AG08396 (cell line): ENCODE data around the gene PDZK1IP1.
"Not testable (repeated sequence)": the region's sequence is repeated elsewhere in the genome, so short reads cannot be mapped to it uniquely, and the experiment has no call there.

ENCODE experiments used
- DNase-seq: peaks from one replicate; pipeline ENCODE4 v3.0.0; 2012; ENCODE audit warnings: low spot score, mixed read lengths

PDZK1IP1 gene

DNA sequence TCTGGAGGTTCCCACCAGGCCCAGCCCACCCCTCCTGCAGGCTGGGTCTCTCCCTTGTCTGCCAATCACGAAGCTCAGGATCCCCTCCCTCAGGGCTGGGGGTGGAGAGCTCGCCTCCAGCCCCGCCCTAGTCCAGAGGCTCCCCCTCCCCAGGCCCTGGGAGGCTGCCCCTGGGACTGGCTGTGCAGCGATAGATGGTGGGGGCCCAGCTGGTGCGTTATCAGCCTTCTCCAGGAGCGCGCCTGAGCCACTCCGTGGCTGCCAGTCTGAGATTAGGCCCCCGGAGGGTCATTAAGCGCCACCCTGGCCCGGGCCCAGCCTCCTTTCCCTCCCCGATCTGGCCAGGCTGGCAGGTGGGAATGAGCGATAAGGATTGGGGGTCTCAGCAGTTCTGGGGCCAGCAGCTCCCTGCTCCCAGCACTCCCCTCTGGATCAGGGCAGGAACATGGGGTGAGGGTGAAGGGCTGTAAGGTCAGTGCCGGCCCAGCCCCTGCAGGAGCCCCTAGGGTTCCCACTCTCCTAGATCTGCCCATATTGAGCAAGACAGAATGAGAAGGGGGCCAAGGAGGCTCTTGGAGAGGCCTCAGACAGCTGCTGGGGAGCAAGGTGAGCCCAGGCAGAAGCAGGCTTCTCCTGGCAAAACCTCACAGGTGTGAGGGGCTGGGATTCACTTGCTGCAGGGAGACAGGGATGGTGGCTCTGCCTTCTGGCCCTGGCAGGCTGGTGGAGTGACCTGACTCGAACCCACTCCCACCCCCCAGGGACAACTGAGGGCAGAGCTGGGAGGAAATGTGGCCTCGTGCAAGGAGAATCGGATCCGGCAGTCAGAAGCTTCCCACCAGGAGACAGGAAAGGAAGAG, 8.5 kb downstream of the PDZK1IP1 start:
- no peak for DNase-seq

DNA sequence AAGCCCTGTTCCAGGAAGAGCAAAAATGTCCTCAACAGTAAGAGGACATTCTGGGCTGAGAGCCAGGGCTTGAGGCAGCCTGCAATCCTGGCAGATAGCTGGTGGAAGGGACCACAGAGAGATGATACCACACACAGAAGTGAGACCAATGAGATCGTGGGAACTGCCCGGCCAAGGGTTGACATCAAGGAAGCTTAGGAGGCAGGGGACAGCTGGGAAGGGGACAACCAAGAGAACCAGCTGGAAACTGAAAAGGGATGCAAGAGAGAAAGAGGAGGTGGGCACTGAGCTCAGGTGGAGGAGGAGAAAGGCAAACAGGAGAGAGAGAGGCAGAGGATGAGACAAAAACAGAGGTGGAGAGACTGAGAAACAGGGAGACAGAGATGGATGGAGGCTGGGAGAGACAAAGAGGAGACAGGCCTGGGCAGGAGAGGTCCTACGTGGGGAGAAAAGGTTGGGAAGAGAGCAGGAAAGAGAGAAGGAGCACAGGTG, 9.2 kb downstream of the PDZK1IP1 start:
- no peak for DNase-seq

DNA sequence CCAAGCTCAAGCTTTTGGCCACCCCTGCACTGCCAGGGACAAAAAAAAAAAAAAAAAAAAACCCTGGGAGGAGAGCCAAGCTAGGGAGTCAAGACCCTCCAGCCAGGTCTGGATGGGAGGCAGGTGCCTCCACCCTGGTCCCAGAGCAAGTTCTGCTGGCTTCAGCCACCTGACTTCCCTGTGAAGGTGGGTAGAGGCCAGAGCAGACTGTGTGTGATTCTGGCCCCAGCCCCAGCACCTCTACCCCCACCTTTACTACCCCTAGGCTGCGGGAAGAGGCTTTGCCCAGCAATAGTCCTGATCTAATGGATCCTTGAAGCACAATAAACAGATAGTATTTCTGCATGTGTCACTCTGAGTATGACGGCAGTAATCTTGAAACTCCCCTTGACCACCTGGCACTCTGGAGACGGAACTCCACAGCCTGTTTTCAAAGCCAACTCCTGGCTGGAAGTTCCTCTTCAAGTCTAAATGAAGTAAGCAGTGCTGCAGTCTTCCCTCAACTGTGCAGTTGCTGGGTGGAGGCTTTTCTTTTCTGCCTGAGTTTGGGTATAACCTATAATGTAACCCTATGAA, 9.8 kb downstream of the PDZK1IP1 start:
- no peak for DNase-seq

DNA sequence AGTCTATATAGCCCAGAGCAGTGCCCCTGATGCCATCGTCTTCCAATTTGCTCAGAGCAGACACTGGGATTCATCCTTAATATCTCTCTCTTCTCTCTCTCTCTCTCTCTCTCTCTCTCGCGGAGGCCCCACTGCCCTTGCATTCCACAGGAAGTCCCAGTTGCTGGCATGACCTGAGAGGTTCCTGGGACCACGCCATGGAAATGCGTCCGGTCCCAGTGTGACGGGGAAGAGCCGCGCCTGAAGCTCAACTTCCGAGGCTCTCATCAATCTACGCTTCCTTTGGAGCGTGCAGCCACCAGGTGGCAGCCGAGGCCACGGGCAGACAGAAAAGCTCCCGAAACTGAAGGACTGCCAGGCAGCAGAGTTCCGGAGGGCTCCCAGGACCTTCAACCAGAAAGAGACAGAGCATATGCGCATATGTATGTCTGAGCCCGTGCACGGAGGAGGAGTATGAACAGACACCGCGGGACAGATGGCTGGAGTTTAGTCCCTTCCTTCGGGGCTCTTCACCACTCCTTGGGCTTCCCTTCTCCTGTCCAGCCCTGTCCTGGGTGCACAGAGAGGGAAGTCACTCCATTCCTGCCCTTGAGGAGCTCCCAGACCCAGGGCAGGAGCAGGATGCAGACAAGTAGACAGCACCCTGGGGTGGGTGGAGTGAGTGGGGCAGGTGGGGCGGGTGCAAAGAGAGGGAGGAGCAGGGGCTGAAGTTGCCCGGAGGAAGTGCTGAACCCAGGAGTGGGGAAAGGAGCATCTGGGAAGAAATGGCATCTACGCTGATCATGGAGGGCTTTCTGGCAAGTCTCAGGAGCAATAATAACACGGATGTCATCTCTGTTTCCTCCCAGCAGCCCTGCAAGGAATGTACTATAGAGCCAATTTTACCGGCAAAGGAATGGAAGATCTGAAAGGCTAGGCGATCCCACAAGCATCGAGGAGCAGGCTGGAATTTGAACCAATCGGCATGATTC, 10.5 kb downstream of the PDZK1IP1 start:
- DNase-seq, result peak; percentile 90

DNA sequence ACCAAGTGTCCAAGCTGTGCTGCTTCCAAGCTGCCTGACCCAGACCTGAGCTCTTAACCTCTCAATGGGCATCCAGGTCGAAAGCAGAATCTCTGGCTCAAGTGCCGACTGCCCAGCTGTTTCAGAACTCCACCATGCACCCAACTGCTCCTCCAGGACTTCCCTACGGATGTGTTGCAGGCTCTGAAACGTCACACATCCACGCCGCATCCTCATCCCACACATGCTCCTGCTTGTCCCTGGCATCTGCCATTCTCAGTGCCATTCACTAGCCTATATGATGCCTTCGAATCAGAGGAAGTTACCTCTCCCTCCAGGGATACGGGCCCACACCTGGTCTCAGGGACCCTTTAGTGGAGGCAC, 11.2 kb downstream of the PDZK1IP1 start:
- DNase-seq, result no peak

DNA sequence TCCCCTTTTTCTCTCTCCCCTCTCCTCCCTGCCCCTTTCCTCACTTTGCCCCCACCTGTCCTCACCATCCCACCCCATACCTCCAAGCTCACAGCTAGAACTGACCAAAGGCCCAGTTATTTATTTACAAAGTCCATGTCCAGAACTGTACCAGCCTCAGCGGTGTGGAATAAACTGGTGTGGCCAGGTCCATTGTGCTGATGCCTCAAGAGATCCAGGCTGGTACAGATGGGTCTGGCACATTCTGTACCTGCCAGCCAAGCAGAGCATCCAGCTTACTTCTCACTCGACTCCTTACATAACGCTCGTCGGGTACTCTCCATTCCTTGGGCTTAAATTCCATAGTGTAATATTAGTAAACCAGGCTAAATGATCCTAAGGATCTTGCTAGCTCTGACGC, 11.8 kb downstream of the PDZK1IP1 start:
- no peak for DNase-seq

DNA sequence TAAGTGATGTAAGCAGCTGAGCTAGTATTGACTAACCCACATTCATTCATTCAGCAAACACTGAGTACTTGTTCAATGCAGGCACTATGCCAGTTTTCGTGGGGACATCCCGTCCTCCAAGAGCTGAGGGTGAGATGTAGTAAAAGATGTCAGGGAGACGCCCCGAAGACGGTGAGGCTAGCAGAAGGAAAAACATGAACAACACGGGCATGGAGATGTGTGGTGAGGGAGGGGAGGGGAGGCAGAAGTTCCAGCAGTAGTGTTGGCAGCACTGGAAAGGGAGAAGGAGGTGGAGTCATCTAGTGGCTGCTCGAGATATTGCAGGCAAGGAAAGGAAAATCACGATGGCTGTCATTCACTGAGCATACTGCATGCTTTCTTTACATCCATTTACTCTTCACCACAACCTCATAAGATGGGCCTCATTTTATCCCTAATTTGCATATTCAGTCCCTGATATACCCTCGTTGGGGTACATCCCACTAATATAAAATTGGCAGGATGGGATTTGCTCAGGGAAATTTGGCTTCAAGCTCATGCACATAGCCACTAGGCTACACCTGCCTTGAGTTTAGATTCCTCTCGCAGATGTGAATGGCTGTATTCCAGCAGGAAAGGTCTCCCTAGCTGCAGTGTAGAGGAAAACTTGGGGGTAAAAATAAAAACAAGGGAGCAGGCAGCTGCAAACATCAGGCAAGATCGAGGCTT, 14.5 kb downstream of the PDZK1IP1 start:
- DNase-seq, result peak; percentile 80

DNA sequence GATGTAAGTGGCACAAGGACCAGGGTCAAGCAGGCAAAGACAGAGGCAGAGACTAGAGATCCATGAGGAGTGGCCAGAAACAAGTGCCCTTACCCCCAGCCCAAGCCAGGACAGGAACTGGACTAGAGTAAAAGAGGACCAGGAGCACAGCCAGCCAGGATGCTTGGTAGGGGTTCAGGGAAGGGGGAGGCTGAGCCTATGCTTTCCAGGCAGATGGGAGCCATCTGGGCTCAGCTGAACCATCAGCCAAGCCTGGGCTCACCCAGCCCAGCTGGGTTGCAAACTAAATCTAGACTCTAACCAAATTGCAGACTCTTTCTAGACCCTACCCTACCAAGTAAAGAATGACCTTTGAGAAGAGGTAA, 15.2 kb downstream of the PDZK1IP1 start:
- peak; percentile 3 for DNase-seq

DNA sequence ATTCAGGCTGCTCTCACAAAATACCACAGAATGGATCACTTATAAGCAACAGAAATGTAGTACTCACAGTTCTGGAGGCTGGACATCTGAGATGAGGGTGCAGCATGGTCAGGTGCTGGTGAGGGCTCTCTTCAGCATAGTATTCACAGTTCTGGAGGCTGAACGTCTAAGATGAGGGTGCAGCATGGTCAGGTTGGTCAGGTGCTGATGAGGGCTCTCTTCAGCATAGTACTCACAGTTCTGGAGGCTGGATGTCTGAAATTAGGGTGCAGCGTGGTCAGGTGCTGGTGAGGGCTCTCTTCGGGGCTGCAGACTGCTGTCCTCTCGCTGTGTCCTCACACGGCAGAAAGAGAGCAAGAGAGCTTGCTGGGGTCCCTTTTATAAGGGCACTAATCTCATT, 17.1 kb downstream of the PDZK1IP1 start:
- DNase-seq, result no peak

DNA sequence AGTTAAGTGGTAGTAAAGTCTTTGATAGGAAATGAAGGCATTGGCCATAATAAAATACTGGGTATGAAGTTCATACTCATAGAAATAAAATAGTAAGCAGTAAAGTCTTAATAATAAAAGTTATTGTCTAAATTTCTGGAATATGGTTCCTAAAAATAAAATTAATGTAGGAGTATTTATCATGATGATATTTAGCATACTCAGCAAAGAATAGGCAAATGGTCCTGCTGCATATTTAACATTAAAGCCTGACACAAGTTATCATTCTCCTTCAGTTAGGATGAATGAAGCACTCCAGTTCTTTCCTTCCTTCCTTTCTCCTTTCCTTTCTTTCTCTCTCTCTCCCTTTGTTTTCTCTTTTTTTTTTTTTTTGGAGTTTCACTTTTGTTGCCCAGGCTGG, 25.3 kb downstream of the PDZK1IP1 start:
- DNase-seq, result no peak

DNA sequence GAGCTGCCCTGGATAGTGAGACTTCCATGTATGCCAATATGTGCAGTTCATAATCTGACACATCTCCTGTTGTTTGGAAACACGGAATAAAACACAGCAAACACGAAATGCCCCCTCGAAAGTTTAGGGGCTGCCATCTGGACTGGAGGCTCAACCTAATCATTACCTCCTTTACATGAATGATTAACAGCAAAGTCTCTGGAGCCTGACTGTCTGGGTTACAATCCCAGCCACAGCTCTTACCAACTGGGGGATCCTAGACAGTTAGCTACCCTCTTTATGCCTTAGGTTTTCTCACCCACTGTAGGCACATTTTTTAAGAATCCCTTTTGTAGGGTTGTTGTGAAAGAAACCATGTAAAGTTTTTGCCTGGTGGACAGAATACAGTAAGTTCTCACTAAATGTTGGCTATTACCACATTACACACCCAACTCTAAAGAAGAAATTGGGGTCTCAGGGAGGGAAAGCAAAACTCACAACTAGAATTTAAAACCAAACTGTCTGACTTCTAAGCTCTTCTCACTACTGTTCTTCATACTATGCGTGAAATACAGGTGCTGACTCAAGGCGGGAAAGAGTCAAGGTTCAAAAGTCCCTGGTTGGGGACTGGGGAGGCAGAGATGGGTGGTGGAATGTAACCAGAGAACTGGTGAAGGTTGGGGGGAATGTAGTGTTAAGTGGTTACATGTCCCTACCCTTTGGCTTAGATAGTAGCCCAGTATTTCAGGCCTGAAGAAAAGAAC, 28.4 kb downstream of the PDZK1IP1 start:
- no peak for DNase-seq

DNA sequence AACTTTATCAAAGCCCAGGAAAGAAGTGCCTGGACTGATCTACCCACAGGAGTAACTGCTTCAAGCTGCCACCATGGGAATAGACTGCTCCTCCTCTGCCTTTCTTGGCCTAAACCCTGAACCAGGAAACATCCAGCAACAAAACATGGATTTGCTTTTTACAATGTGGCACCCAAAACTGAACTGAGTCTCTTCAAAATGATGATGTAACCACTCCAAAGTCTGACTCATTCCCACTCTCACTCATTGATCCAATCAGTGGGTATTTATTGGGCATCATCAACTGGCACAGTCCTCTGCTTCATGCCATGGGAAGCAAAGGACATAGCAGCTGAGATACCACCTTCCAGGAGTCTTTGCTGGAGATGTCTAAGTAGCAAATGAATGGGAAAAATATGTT, 29.1 kb downstream of the PDZK1IP1 start:
- no peak for DNase-seq

DNA sequence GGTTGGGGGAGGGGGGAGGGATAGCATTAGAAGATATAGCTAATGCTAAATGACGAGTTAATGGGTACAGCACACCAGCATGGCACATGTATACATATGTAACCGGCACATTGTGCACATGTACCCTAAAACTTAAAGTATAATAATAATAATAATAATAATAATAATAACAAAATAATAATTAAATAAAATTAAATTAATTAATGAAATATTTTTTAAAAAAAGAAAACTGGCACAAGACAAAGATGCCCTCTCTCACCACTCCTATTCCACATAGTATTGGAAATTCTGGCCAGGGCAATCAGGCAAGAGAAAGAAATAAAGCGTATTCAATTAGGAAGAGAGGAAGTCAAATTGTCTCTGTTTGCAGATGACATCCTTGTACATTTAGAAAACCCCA, 31.9 kb downstream of the PDZK1IP1 start:
- not testable (repeated sequence) for DNase-seq

DNA sequence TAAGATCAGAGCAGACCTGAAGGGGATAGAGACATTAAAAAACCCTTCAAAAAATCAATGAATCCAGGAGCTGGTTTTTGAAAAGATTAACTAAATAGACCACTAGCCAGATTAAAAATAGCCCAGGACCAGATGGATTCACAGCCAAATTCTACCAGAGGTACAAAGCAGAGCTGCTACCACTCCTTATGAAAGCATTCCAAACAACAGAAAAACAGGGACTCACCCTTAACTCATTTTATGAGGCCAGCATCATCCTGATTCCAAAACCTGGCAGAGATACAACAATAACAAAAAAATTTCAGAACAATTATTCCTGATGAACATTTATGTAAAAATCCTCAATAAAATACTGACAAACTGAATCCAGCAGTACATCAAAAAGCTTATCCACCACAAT, 33.4 kb downstream of the PDZK1IP1 start:
- not testable (repeated sequence) for DNase-seq

DNA sequence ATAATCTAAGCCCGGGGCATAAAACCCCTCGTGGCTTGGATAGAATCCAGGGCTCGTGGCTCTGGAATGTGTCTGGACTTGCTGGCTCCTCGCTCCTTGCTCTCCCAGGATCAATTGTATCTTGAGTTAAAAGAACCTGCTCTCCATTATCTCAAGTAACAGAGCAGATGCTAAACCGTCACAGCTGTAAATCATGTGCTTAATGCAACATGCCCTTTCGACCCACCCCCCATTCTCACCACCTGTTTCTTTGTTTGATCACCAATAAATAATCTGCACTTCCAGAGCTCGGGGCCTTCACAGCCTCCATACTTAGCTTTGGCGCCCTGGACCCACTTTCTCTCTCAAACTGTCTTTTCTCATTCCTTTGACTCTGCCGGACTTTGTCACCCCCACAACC, 40.7 kb downstream of the PDZK1IP1 start:
- not testable (repeated sequence) for DNase-seq

DNA sequence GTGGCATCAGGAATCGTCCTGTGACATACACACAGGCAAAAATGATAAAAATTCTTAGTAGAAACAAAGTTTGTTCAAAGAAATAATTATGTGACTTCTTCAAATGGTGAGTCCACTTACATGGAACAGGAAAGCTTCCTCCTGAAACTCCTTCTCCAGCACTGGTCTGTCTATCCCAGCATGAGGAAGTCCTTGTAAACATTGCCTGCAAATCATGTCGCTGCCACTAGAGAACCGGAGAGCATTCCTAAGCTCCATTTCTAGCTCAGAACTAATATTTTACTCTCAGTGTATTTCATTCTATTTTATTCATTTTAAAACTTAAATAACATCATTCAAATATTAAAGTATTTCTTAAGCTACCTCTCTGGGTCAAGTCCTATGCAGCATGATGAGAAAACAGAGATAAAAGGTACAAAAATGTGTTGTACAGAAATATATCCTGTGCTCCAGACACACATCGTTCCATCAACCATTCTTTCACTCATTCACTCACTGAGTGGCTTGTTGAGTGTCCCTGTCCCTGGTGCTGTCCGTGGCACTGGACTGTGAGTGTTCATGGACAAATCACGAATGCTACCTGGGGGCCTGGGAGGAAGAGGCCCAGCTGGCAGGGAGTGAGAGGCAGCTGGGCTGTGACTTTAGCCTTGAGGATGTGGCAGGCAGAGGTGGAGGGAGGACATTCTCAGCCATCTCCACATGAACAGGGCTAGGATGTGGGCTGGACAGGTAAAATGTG, 42.6 kb downstream of the PDZK1IP1 start:
- DNase-seq, result no peak

DNA sequence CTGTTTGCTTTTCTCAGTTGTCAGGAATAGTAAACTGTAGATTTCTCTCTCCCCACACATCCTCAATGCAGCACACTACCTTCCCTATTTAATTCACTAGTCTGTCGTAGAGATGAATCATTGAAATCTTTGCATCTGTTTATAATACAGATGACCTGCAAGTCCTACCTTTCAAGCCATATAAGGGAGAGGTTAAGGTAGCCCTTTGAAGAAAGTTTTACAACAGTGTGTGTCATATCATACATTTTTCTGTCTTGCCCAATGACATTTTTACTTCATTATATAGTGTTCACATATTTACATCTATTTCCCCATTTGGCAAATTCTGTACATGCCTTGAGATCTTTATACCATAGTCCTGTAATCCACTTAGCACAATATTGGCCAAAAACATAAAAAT, 43.3 kb downstream of the PDZK1IP1 start:
- not testable (repeated sequence) for DNase-seq

DNA sequence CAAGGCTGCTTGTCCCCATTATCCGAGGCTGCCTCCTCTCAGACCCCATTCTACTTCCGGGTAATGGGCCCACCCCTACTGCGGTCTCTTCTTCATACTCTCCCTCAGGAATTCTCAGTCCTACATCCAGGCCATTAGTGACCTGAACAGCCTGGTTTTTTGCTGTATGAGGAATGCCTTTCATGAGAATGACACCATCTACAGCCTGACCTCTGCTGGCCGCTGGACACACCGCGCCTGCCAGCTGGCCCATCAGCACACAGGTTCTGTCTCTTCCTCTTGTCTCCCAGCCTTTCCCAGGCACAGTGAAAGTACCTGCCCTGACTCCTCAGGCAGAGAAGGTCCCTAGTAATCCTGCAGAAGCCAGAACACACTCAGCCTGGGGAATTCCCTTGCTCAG, 46.2 kb downstream of the PDZK1IP1 start:
- not testable (repeated sequence) for DNase-seq

DNA sequence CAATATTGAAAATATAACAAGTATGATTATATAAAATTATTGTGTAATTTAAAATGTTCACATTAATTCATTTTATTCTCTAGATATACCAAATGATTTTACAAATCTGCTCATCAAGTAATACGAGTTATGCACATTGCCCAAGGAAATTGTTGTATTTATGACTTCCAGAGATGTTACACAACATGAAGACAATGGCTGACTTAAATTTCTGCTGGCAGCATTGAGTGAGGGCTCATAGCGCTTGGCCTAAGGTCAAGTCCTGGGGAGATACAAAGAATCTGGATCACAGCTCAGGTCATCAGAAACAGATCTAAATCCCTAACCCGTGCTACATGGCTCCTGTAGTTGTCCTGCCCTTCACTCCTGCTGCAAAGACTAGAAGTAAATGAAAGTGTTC, 49.5 kb downstream of the PDZK1IP1 start:
- not testable (repeated sequence) for DNase-seq

DNA sequence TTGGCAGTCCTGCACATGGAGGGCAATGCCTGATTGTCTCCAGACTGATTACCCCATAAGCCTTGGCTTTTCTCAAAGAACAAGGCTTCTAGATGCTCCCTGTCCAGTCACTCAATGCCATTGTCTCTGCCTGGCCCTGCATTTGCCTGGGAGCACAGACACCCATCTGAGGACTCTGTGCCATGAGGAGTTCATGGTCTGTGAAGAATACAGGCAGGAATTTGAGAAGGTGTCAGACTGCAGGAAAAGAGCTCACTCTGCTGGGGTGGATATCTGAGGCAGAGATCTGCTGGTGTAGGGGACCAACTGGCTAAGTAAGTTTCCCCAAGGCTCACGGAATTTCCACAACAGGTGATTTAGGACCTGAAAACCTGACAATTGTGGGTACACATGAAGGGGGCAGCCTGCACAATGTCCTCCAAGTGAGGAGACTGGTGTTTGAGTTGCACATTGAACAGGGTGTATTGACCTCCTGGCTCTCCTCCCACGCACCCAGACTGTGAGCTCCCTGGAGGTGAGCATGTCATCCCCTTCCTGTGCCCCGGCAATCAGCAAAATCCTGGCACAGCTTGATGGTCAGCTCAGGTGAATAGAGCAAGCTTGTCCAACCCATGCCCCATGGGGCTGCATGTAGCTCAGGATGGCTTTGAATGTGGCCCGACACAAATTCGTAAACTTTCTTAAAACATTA, 51.8 kb downstream of the PDZK1IP1 start:
- no peak for DNase-seq
